DOHH2 (cell line): ENCODE results near the gene HAT1.

Experiments used
- H3F3A ChIP-seq: fragments of 200-600 bp; sonication (generic), shearing (Covaris generic); 2 replicates; pipeline ENCODE4 v1.6.0; 2016; ENCODE audit warnings: antibody characterized with exemption, mild to moderate bottlenecking; ENCODE audit not compliant: control insufficient read depth, insufficient read depth
- H3K27ac ChIP-seq: fragments of 200-600 bp; sonication (generic); 2 replicates; pipeline ENCODE4 v1.5.1; 2014; ENCODE audit warnings: low read depth, mild to moderate bottlenecking, low read length, moderate library complexity
- H3K27me3 ChIP-seq: fragments of 200-600 bp; sonication (generic); 2 replicates; pipeline ENCODE4 v1.6.1; 2014; ENCODE audit warnings: mild to moderate bottlenecking, low read length, mixed read lengths; ENCODE audit not compliant: control insufficient read depth
- H3K36me3 ChIP-seq: fragments of 200-600 bp; sonication (generic); 2 replicates; pipeline ENCODE4 v1.6.1; 2014; ENCODE audit warnings: mild to moderate bottlenecking, low read length, moderate library complexity, mixed read lengths; ENCODE audit not compliant: control insufficient read depth
- H3K4me1 ChIP-seq: fragments of 200-600 bp; sonication (generic); 2 replicates; pipeline ENCODE4 v1.6.1; 2014; ENCODE audit warnings: mild to moderate bottlenecking, low read length, mixed read lengths; ENCODE audit not compliant: control insufficient read depth
- H3K4me2 ChIP-seq: fragments of 200-600 bp; sonication (generic); 2 replicates; pipeline ENCODE4 v1.6.0; 2014; ENCODE audit warnings: mild to moderate bottlenecking, low read length, moderate library complexity
- H3K4me3 ChIP-seq: fragments of 200-600 bp; sonication (generic); 2 replicates; pipeline ENCODE4 v1.5.1; 2014; ENCODE audit warnings: mild to moderate bottlenecking, low read length, mixed read lengths
- H3K79me2 ChIP-seq: fragments of 200-600 bp; sonication (generic); 2 replicates; pipeline ENCODE4 v1.6.1; 2014; ENCODE audit warnings: mild to moderate bottlenecking, low read length, mixed read lengths; ENCODE audit not compliant: control insufficient read depth
- H3K9me2 ChIP-seq: fragments of 200-600 bp; sonication (generic); replicated peaks from 2 replicates; pipeline ENCODE4 v1.6.1; 2014; ENCODE audit warnings: mild to moderate bottlenecking, low read length, mixed read lengths; ENCODE audit not compliant: control insufficient read depth
- H3K9me3 ChIP-seq: fragments of 200-600 bp; sonication (generic); 2 replicates; pipeline ENCODE4 v1.6.1; 2014; ENCODE audit warnings: antibody characterized with exemption, low read length, mixed read lengths; ENCODE audit not compliant: control insufficient read depth, insufficient read depth
- H4K20me1 ChIP-seq: fragments of 200-600 bp; sonication (generic); 2 replicates; pipeline ENCODE4 v1.6.0; 2014; ENCODE audit warnings: low read depth, mild to moderate bottlenecking, antibody characterized with exemption, low read length, moderate library complexity; ENCODE audit not compliant: control insufficient read depth, insufficient read depth
- CTCF ChIP-seq: fragments of 200-600 bp; sonication (generic); IDR thresholded peaks from one replicate; pipeline ENCODE4 v1.5.1; 2014; ENCODE audit warnings: antibody characterized with exemption, mild to moderate bottlenecking, low read depth, low read length; ENCODE audit not compliant: poor library complexity, severe bottlenecking
- EZH2phosphoT487 ChIP-seq: fragments of 200-600 bp; sonication (generic); IDR thresholded peaks from 2 replicates; pipeline ENCODE4 v1.6.1; 2017; ENCODE audit warnings: borderline replicate concordance, mild to moderate bottlenecking, antibody characterized with exemption, low read length, moderate library complexity, mixed read lengths

Gene HAT1

GRCh38 chr2:171878481-171878993 lies 43.7 kb upstream of the HAT1 start:
- TF ChIP-seq CTCF (no peak), EZH2phosphoT487 (no peak)
- no peaks in the 10 kb centered on the region for H3K4me1 ChIP-seq
- no peaks in the 10 kb centered on the region for H3F3A ChIP-seq
- H3K27me3 ChIP-seq, result no peaks in the 10 kb centered on the region
- no peak overlapping the region for H3K27ac ChIP-seq
- no peaks in the 10 kb centered on the region for H3K9me3 ChIP-seq
- H3K36me3 ChIP-seq, result peaks cover 27% of the 10 kb centered on the region
- no peak overlapping the region for H3K4me3 ChIP-seq
- no peaks in the 10 kb centered on the region for H3K9me2 ChIP-seq
- no peaks in the 10 kb centered on the region for H4K20me1 ChIP-seq
- H3K4me2 ChIP-seq, result no peak overlapping the region
- peaks cover 70% of the 10 kb centered on the region for H3K79me2 ChIP-seq

- no peaks in the 10 kb centered on the region for H3F3A ChIP-seq
- no peaks in the 10 kb centered on the region for H3K9me2 ChIP-seq
- H3K4me1 ChIP-seq, result no peaks in the 10 kb centered on the region
- H3K4me2 ChIP-seq, result no peak overlapping the region
- no peaks in the 10 kb centered on the region for H4K20me1 ChIP-seq
- peaks cover 22% of the 10 kb centered on the region for H3K36me3 ChIP-seq
- no peak overlapping the region for H3K27ac ChIP-seq
- H3K79me2 ChIP-seq, result peaks cover 62% of the 10 kb centered on the region
- H3K27me3 ChIP-seq, result no peaks in the 10 kb centered on the region
- no peaks in the 10 kb centered on the region for H3K9me3 ChIP-seq
- TF ChIP-seq CTCF (no peak), EZH2phosphoT487 (no peak)
- H3K4me3 ChIP-seq, result no peak overlapping the region
Observed at GRCh38 chr2:171879865-171880264, 42.4 kb upstream of the HAT1 start.

GRCh38 chr2:171880774-171881173 lies 41.5 kb upstream of the HAT1 start:
- Histone ChIP-seq H3K79me2 (peaks cover 57% of the 10 kb centered on the region), H3K36me3 (peaks cover 16% of the 10 kb centered on the region), H3K4me1 (no peaks in the 10 kb centered on the region), H3K27me3 (no peaks in the 10 kb centered on the region), H3K27ac (no peak overlapping the region), H4K20me1 (no peaks in the 10 kb centered on the region), H3K9me3 (no peaks in the 10 kb centered on the region), H3K4me3 (no peak overlapping the region), H3F3A (no peaks in the 10 kb centered on the region), H3K9me2 (no peaks in the 10 kb centered on the region), H3K4me2 (no peak overlapping the region)
- TF ChIP-seq CTCF, result no peak
- no peak for TF ChIP-seq EZH2phosphoT487
